ENCODE results near the gene B3GALT6.

DNA sequence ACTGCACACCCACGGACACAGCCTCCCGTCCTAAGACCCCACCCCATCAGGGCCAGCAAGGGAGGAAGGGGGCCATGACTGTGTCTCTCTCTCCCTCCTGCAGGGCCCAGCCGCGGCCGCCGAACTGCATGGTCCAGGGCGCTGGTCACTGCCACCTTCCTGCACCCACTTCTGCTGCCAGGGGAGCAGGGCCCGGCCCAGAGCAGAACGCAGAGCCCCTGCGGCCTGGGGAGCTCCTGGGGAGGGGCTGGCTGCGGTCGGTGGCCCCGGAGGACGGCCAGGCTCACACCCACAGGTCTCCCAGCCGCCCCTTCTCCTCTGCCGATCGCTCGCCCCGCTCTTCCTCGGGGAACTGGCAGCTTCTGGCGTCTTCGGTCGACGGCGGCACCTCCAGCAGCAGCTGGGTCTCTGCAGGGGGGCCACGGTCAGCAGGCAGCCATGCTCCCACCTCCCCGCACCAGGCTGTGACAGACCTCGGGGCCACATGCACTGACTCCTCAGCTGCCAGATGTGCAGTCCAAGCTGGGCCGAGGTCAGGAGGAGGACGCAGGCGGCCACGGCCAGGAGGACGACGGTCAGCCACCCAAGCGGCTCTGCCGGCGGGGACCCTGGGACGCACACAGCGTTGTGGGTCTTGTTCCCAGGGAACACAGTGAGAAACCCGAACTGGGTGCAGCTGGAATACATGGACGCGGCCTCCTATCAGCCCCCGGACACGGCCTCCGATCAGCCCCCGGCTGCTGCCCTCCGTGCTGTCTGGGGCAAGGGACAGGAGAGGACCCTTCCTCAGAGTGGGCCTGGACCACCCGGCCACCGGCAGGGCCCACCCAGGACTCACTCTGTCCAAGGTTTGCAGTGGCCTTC, 28.2 kb upstream of the B3GALT6 start:
- TF ChIP-seq POLR2A (IDR thresholded peaks at IDR 0.05), result no peak
- TF ChIP-seq, protein P1, sequence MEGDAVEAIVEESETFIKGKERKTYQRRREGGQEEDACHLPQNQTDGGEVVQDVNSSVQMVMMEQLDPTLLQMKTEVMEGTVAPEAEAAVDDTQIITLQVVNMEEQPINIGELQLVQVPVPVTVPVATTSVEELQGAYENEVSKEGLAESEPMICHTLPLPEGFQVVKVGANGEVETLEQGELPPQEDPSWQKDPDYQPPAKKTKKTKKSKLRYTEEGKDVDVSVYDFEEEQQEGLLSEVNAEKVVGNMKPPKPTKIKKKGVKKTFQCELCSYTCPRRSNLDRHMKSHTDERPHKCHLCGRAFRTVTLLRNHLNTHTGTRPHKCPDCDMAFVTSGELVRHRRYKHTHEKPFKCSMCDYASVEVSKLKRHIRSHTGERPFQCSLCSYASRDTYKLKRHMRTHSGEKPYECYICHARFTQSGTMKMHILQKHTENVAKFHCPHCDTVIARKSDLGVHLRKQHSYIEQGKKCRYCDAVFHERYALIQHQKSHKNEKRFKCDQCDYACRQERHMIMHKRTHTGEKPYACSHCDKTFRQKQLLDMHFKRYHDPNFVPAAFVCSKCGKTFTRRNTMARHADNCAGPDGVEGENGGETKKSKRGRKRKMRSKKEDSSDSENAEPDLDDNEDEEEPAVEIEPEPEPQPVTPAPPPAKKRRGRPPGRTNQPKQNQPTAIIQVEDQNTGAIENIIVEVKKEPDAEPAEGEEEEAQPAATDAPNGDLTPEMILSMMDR (IDR thresholded peaks at IDR 0.05), result no peak

All from body of pancreas (tissue), 4 donors.